NCI-H526 treated with DMSO at 0.1 percent for 48 hours (cell line): ENCODE measurements around the gene KHDRBS2.
A peak's percentile ranks its signal among the peaks of the same experiment; 100 is the strongest.

Experiments used
- DNase-seq: peaks from one replicate; lab custom pipeline; 2025; lab: John Stamatoyannopoulos, UW

Gene KHDRBS2

DNA sequence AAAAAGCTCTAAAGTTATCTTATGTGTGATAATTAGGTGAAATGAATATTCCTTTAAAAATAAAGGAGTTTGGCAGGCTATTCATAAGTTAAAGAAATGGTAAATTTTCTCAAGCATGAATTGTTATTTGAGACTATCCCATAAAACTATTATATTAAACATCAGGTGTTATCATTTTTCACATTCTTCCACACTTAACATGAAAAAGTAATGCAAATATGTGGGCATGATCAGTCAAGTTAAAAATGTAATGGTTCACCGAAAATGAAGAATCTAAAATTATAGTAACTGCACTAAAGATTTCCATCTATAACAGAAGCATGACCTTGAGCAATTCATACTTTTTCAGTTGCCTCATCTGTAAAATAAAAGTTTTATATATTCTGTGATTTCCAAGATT is 110.8 kb downstream of the KHDRBS2 start:
- DNase-seq = no peak

DNA sequence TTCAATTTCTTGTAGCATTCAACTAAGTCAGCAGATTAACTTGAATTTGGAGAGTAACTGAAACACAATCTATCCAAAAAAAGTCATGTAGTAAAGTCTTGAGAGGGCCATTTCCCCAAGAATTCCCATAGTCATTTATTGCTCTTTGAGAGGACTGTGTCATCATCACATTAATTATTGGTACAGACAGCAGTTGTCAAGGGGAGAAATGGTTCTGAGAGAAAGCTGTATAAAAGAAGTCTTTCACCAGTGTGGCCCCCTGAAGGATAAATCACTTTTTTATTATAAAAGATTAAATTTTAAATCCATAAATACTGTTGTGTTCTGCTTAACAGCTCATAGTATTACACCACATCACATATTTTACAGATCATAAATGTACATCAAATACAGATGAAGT is 111.5 kb downstream of the KHDRBS2 start:
- no peak for DNase-seq

DNA sequence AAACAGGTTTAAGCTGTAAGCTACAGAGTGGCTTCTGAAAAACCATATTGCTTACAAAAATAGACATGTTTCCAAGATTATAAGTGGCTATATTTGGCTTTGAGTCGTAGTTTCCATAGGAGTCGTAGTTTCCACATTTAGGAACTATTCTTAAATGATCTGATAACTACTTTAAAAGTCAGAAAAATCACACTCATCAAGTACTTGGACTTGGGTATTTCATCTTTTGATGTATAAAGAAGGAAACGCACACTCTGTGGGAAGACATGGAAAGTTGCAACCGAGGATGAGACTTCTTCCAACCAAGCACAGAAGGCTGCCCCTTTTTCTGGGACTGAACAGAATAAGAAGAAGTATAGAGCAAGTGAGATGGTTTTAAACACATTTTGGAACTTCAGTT is 118.3 kb downstream of the KHDRBS2 start:
- no peak for DNase-seq

- no peak for DNase-seq
Observed at GRCh38 chr6:62162858-62163257, 123.2 kb downstream of the KHDRBS2 start.

- DNase-seq = no peak
Observed at GRCh38 chr6:62152796-62153195, 133.2 kb downstream of the KHDRBS2 start.

DNA sequence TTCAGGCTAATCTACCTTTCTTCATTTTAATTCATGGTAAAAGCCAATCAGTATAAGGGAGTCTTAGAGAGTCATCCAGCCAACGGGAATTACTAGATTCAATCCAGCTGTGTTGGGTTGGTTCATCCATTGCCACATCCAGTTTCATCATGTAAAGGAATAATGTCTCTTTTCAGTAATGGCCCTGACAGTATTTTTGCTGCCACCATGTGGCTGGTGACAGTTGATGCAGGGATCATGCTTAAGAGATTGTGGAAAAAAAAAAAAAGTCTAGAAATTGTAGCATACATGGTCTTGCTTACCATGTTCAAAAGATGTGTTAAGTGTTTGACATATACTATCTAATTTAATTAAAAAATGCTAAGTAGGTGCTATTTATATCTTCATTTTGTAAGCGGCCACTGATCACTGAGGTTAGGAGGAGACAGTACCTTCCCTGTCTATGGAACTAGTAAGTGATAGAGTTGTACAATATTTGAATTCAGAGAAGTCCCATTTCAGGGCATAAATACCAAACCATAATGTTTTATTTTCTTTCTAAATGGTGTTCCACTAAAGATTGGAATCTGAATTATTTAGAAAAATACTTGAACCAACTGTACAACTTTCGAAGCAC is 135.9 kb downstream of the KHDRBS2 start:
- peak; percentile 17 for DNase-seq

DNA sequence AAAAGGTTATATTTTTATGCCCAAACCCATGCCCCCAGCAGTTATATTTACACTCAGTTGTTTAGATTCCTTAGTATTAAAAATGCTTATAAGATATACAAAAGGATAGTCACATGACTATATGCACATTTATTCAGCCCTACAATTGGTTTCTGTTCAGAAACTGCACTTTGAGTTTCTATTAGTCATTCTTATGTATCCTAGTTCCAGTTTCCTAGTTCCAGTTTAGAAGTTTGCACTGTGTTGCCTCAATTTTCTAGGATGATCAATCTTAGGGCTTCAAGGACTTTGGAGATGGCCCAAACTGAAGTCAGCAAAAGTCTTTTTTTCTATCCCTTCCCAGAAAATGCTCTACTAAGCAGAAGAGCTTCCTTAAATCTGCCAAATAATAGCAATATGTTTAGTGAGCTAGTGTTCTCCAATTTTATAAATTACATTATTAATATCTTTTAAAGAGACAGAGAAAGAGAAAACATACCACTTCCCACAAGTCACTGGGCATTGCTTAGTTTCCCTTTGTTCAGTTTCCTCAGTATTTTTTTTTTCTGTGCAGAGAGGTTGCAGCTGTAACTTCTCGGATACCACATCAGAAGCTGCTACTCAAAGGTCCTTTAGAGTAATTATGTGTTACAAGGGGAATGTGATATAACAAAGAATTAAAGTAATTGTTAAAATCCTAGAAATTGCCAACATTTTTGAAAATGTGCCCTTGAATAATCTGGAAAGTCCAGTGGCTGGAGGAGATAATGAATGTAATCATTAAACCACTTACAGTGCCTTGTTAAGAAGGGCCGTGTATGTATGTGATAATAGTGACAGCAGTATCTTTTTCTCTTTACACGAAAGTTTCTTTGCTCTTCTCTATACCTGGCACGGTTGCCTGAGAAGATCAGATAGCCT is 138.8 kb downstream of the KHDRBS2 start:
- DNase-seq = no peak

DNA sequence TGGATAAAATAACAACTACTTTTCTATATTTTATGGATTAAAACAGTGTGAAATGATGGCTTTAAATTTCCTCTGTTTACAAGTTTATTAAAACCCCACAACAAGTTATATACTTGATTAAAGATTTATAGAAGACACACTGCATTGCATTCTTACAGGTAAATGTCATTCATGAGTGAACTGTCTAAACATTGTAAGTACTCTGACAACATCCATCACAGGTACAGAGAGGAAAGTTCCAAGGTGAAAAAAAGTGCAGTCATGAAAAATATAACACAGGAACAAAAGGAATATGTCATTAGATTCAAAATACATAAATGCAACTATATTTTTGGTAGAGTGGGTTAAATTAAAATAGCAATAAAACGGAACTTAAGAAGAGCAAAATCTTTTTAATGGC is 156.9 kb downstream of the KHDRBS2 start:
- DNase-seq = no peak

- no peak for DNase-seq
Observed at GRCh38 chr6:62119401-62119800, 166.6 kb downstream of the KHDRBS2 start.

- DNase-seq = no peak
Observed at GRCh38 chr6:62103186-62103859, 182.7 kb downstream of the KHDRBS2 start.

DNA sequence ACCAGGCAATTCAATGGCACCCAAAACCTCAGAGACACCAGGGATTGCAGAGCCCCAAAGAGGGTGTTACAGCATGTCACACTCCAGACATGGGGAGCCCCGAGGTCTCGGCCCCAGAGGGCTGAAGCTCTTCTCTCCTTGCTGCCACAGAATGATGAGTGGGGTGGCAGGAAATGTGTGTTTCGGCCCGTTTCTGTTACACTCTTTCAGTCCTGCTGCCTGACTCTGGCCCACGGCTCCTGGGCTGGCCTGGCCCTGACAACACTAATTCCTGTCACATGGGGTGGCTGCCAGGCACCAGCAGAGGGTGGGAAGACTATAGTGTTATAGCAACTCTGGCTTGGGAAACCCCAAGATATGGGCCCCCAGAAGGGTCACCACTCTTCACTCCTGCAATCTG is 183.6 kb downstream of the KHDRBS2 start:
- no peak for DNase-seq

DNA sequence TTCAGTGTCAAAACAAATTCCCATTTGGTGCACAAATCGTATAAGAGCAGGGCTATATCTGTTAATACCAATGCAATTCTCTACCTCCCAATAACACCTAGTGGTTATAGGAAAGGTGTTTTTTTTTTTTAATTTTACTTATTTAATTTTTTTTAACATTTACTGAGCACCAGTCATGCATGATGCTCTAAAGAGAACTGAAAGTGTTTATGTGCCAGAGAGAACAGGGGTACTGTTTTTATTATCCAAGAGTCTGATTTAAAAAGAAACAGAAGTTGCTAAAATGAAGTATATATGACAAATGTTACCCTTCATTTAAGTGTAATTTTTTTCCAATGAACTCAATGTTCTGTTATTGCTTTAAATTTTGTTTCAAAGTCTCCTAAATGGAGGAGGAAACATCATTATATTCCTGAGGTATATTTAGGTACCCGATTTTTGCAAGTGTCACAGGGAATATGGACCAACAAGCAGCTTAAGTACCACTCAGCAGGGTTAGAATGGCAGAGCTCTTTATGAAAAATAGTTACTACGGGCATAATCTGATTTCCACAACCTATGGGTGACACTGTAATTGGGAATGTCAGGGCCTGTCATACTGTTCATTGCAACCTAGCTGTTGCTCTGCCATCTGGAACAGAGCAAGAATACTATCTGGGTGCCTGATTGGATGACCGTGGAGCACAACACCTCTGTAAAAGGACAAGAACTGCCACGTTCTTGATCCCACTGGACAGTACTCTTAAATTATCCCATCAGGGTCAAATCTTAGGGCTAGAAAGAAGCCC is 195.4 kb downstream of the KHDRBS2 start:
- DNase-seq = no peak

DNA sequence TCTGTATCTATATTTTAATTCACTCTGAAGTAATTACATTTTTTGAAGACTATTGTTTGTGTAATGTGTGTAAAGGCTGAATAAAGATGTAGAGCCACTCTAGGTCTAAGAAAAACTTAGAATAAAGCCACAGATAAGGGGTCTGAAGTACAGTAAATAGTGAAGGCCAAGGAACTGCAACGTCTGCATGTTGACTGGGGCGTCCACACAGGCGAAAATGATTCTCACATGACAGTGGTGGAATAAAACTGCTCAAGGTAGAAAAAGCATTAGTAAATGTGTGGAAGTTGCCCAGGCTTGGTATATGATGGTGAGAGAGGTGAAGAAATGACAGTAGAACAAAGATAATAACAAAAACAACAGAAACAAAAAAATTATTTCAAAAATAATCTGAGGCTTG is 196.2 kb downstream of the KHDRBS2 start:
- no peak for DNase-seq

- DNase-seq = no peak
Observed at GRCh38 chr6:62086047-62086446, 200.0 kb downstream of the KHDRBS2 start.

- DNase-seq = no peak
Observed at GRCh38 chr6:62075869-62076268, 210.2 kb downstream of the KHDRBS2 start.

- no peak for DNase-seq
Observed at GRCh38 chr6:62059901-62060300, 226.1 kb downstream of the KHDRBS2 start.

- no peak for DNase-seq
Observed at GRCh38 chr6:62057300-62057699, 228.7 kb downstream of the KHDRBS2 start.

GRCh38 chr6:62045502-62045901 is 240.5 kb downstream of the KHDRBS2 start:
- DNase-seq = no peak

DNA sequence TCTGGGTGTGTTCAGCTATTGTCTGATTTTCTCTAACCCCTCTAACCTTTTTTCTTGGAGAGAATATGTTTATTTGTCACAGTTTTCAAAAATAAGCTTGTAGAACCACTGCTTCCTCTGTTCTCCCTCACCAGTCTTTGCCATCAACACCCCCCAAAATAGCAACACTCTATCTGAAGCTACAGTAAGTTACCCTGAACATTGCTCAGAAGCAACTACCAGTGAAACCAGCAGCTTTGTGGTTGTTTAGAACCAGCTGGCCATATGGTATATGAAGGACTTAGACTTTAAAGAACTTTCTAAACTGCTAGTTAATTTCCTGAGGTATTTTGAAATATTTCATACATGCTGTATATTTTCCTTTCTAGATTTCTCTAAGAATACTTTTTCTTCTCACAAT is 242.9 kb downstream of the KHDRBS2 start:
- no peak for DNase-seq

DNA sequence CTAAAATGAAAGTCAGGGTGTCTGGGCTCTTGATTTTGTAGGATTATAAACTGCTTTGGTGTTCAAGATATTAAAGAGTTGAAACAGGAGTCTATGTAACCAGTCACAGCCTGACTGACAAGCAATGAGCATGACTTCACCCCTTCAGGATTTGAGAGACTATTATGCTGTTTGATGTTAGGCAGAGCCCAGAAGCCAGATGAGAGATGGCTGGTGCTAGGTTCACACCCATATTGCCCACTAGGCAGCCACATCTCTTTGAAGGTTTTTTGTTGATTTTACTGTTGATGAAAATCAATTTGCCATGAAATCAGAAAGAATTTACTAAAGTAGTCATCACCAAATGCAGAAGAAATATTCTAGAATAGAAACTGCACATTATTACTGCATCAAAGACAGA is 243.6 kb downstream of the KHDRBS2 start:
- no peak for DNase-seq

DNA sequence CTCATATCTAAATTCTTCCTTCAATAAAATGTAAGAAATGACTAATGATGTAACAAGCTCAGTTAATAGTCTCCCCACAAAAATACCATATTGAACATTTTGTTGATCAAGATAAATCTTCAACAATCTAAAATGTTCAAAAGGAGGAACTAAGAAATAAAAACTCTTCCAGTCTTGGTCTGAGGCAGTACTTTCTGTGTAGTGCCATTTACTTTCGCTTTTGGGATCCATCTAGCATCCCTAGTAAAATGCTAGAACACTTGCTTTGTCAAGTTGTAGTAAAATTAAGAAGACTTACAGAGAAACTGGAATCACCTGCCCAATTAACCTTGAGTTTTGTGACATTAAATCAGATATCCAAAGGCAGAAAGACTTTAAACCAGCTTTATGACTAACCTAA is 246.4 kb downstream of the KHDRBS2 start:
- DNase-seq = no peak

DNA sequence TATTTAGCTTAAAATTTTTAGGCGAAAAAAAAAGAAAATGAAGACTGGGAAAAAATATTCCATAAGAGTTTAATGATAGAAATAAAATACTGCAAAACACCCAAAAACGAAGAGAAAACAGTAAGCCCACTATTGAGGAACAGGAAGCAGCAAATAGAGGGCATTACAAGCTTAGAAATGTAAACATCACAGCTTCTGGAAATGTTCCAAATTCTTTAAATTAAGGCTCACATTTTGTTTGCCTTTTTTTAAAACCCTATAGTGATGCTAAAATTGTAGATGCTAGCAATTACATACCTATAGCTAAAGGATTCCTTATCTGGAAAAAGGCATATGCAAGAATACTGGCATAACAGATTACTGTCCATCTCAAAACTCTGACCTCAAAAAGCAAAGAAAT is 248.6 kb downstream of the KHDRBS2 start:
- DNase-seq = no peak
